ENCODE data around the gene LHPP.

- TF ChIP-seq POLR2A (IDR thresholded peaks at IDR 0.05): no peak
- no peak for TF ChIP-seq CTCF (IDR thresholded peaks at IDR 0.05)
Measured at GRCh38 chr10:124419635-124420034, 42.0 kb upstream of the LHPP start.
